NCI-H1436 (cell line): ENCODE data around the gene PHLDB2.

Experiments used
- DNase-seq: peaks from one replicate; lab custom pipeline; 2025; lab: John Stamatoyannopoulos, UW

PHLDB2 gene

GRCh38 chr3:111851511-111851954, 7.5 kb upstream of the PHLDB2 start:
- no peak for DNase-seq

GRCh38 chr3:111852540-111852939, 6.5 kb upstream of the PHLDB2 start:
- DNase-seq: no peak

- no peak for DNase-seq
Measured at GRCh38 chr3:111853068-111853467, 6.0 kb upstream of the PHLDB2 start.

- no peak for DNase-seq
Measured at GRCh38 chr3:111854990-111855389, 4.1 kb upstream of the PHLDB2 start.

- no peak for DNase-seq
Measured at GRCh38 chr3:111856501-111856900, 2.6 kb upstream of the PHLDB2 start.

- DNase-seq: no peak
Measured at GRCh38 chr3:111857474-111857873, 1.6 kb upstream of the PHLDB2 start.

GRCh38 chr3:111858642-111859041, 423 bp upstream of the PHLDB2 start:
- DNase-seq: no peak

- DNase-seq: peak; percentile 51
Measured at GRCh38 chr3:111859974-111860859, 1.2 kb downstream of the PHLDB2 start.

GRCh38 chr3:111861391-111861790, 2.3 kb downstream of the PHLDB2 start:
- no peak for DNase-seq

GRCh38 chr3:111862415-111862814, 3.4 kb downstream of the PHLDB2 start:
- no peak for DNase-seq

- no peak for DNase-seq
Measured at GRCh38 chr3:111862974-111863373, 3.9 kb downstream of the PHLDB2 start.

- no peak for DNase-seq
Measured at GRCh38 chr3:111863942-111864694, 5.1 kb downstream of the PHLDB2 start.

GRCh38 chr3:111864821-111865656, 6.0 kb downstream of the PHLDB2 start:
- no peak for DNase-seq

- DNase-seq: no peak
Measured at GRCh38 chr3:111867889-111868426, 8.9 kb downstream of the PHLDB2 start.

GRCh38 chr3:111870620-111871019, 11.6 kb downstream of the PHLDB2 start:
- DNase-seq: no peak

- DNase-seq: no peak
Measured at GRCh38 chr3:111871809-111872623, 13.0 kb downstream of the PHLDB2 start.

- no peak for DNase-seq
Measured at GRCh38 chr3:111872979-111873378, 13.9 kb downstream of the PHLDB2 start.

GRCh38 chr3:111874177-111874820, 15.2 kb downstream of the PHLDB2 start:
- no peak for DNase-seq

GRCh38 chr3:111881480-111881879, 22.4 kb downstream of the PHLDB2 start:
- DNase-seq: no peak

- no peak for DNase-seq
Measured at GRCh38 chr3:111882194-111882593, 23.1 kb downstream of the PHLDB2 start.

- no peak for DNase-seq
Measured at GRCh38 chr3:111882799-111883198, 23.7 kb downstream of the PHLDB2 start.
